ENCODE results near the gene UNKL.
"Not testable (repeated sequence)": the region's sequence is repeated elsewhere in the genome, so short reads cannot be mapped to it uniquely, and the experiment has no call there.

The UNKL gene

DNA sequence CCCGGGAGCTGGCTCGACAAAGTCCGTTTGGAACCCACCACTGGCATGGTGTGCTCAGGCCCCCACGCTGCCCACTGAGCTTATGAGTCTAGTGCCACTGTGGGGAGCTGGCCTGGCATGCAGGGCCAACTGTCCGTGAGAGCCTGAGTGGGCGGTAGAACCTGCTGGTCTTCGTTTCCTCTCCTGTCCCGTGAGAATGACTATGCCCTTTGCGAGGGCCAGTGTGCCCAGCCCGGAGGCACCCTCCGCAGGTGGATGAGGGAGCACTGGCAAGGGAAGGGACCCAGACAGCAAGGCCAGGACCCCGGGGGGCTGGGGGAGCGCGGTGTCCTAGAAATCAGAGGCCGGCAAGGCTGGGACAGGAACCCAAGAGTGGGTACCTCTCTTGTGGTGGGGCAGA lies 77.9 kb downstream of the UNKL start:
- H3K27me3 Mint-ChIP-seq, result peaks cover 8 to 37% of the 10 kb centered on the region in 2 donors
- ATAC-seq (replicated peaks), result no peak

DNA sequence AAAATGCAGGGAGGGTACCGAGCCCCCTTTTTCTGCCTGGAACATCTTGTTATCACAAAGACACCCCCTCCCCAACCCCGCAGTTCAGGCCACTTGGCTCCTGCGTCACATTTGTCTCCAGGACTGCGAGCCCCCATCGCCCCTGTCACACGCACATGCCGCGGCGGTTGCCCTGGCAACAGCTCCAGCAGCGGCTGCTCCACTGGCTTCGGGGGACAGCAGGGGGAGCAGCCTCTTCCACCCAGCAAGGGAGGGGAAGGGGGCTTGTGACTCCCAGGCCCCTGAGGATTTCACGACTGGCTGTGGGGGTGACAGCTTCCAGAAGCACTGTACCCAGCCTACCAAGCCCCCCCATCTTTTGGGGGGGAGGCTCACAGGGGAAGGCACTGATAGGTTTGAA lies 78.5 kb downstream of the UNKL start:
- no peak overlapping the region for H3K27ac Mint-ChIP-seq
- H3K4me1 Mint-ChIP-seq, result peaks cover 24 to 35% of the 10 kb centered on the region in 2 donors
- ATAC-seq (replicated peaks), result no peak

More for the DNA sequence above, 77.9 kb downstream of the UNKL start:
- H3K27ac Mint-ChIP-seq, result peak overlapping the region; percentile 14
- no peaks in the 10 kb centered on the region for H3K36me3 Mint-ChIP-seq
- no peak overlapping the region for H3K4me3 Mint-ChIP-seq
- H3K9me3 Mint-ChIP-seq, result no peaks in the 10 kb centered on the region
- DNase-seq, result no peak
- peaks cover 19 to 32% of the 10 kb centered on the region in 2 donors for H3K4me1 Mint-ChIP-seq

DNA sequence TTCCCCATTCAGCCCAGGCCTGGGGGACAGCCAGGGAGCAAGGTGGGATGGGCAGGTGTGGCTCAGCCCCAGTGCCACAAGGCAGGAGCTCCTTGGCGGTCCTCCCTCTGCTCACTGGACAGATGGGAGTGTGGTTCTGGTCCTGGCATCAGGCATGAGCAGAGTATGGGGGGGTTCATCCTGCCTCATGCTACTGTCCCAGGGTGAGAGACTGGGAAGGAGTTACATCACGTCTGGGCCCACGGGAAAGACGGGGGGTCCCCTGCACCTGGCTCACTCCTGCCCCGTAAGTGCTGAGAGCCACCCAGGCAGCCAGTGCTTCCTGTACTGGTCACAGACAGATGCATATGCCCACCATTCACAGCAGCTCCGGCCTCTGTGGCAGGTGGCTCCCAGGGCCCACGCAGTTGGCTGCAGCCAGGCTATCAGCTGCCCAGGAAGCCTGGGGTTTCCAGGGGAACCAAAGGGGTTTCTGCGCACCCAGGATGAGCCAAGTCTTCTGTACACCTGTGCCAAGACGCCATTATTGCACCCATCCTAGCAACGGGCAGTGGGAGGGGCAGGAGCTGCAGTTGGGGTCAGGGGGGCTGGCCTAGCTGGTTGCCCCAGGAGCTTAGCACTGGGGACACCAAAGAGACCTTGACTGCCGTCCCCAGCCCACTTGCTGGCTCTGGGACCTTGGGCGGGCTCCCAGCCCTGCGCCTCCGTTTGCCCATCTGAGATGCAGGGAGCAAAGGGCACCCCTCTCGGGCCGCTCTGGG lies 79.1 kb downstream of the UNKL start:
- Mint-ChIP-seq H3K4me3 (no peak overlapping the region), H3K27me3 (peaks cover 8 to 43% of the 10 kb centered on the region in 2 donors), H3K36me3 (no peaks in the 10 kb centered on the region), H3K9me3 (no peaks in the 10 kb centered on the region), H3K4me1 (peaks cover 24 to 36% of the 10 kb centered on the region in 2 donors), H3K27ac (no peak overlapping the region)
- DNase-seq, result no peak
- ATAC-seq (replicated peaks), result peak; percentile 12 to 17

More for the DNA sequence above, 78.5 kb downstream of the UNKL start:
- H3K9me3 Mint-ChIP-seq, result no peaks in the 10 kb centered on the region
- H3K36me3 Mint-ChIP-seq, result no peaks in the 10 kb centered on the region
- no peak for DNase-seq
- H3K4me3 Mint-ChIP-seq, result no peak overlapping the region
- H3K27me3 Mint-ChIP-seq, result peaks cover 8 to 43% of the 10 kb centered on the region in 2 donors

DNA sequence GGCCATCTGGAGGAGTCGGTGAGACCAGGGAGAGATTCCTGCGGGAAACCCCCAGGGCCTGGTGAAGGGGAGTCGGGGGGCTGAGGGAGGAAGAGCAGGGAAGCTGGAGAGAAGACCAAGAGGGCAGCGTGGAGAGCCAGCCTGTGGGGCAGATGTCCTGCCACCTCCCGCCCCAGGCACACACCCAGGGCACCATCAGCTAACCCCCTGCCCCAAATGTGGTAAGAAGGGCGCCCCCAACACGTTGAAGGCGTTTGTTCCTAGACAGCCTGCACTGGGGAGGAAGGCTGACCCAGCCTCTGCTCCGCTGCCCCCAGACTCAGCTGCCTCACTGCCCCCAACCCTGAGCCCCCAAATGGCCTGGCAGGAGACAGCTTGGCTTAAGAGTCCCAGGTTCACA lies 79.8 kb downstream of the UNKL start:
- Mint-ChIP-seq H3K36me3 (no peaks in the 10 kb centered on the region), H3K27ac (no peak overlapping the region), H3K27me3 (peaks cover 8 to 43% of the 10 kb centered on the region in 2 donors), H3K4me1 (peaks cover 24 to 36% of the 10 kb centered on the region in 2 donors), H3K9me3 (no peaks in the 10 kb centered on the region), H3K4me3 (no peak overlapping the region)
- no peak for ATAC-seq (replicated peaks)
- DNase-seq, result no peak

DNA sequence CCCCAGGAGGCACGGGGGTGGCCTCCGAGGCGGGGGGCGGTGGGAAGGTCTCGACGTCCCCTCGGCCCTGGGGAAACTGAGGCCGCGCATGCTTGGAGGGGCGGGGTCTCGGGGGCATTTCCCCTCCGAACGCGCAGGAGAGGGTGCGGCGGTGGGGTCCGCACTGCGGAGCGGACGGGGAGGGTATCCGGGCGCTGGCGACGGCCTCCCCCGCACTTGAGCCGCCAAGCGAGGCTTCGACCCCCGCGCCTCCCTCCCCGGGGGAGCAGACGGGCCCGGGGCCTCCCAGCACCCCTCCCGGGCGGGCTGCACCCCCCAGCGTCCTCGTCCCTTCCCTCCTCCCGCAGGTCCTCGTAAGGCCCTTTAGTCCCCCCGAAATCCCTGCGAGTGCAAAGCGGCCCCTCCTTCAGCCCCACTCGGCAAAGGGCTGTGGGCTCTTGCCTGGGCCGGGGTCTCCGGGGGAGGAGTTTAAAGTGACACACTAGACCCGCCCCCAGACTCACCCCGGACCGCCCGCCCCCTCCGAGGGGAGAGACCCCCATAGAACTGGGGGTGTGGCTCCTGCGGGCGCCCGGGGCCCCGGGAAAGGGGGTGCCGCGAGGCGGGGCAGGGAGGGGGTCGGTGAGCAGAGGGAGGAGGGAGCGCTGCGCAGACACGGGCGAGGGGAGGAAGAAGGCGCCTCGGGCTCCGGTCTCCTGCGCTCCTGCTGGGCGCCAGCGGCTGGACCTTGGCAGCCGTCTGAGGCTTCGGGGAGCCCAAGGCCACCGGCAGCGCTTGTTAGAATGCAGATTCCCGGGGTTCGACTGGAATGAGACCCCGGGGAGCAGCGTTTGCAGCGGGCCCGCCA lies 80.4 kb downstream of the UNKL start:
- Mint-ChIP-seq H3K36me3 (no peaks in the 10 kb centered on the region), H3K9me3 (no peaks in the 10 kb centered on the region), H3K4me3 (peak overlapping the region in 1 of 2 donors; percentile 25), H3K4me1 (peaks cover 24 to 36% of the 10 kb centered on the region in 2 donors), H3K27me3 (peaks cover 8 to 43% of the 10 kb centered on the region in 2 donors), H3K27ac (no peak overlapping the region)
- DNase-seq, result no peak
- ATAC-seq (replicated peaks), result no peak

DNA sequence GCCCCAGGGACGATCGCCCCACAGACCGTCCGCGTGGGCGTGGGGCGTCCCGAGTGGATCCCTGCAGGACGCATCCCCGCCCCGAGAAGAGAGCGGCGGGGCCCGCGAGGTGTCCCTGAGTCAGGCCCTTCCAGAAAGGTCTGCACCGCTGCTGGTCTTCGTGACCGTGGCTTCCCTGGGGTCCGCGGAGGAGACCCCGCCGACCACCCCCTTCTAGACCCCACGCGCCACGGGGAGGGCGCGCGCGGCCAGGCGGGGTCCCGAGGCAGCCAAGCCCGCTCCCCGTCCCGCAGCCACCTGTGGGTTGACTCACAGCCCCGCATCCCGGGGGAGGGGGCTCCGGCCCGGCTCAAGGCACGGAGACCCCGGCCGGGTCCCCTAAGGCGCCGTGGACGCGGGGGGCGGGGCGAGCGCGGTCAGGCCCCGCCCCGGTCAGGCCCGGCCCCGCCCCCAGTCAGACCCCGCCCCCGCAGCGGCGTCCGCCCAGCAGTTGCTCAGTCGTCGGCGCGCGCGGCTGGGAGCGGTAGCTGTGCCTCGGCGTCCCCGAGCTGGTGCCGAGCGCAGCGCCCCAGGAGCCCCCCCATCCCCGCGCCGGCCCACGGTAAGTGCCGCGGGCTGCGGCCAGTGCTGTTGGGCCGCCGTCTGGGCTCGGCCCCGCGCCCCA lies 81.2 kb downstream of the UNKL start, which contains the start of gene BAIAP3:
Gene BAIAP3, plus strand, starts transcription at position 497 of the 664 bp plus-strand sequence. CDS start 4,905 bp downstream, outside the sequence.
- H3K27me3 Mint-ChIP-seq, result peaks cover 8 to 43% of the 10 kb centered on the region in 2 donors
- peak within 1 kb of the TSS; percentile 75 for H3K4me3 Mint-ChIP-seq
- H3K27ac Mint-ChIP-seq, result peak within 1 kb of the TSS; percentile 91
- no peaks in the 10 kb centered on the region for H3K9me3 Mint-ChIP-seq
- DNase-seq (no peak), ATAC-seq (replicated peaks) (peak; percentile 45 to 60)
- peaks cover 24 to 36% of the 10 kb centered on the region in 2 donors for H3K4me1 Mint-ChIP-seq
- H3K36me3 Mint-ChIP-seq, result no peaks in the 10 kb centered on the region

DNA sequence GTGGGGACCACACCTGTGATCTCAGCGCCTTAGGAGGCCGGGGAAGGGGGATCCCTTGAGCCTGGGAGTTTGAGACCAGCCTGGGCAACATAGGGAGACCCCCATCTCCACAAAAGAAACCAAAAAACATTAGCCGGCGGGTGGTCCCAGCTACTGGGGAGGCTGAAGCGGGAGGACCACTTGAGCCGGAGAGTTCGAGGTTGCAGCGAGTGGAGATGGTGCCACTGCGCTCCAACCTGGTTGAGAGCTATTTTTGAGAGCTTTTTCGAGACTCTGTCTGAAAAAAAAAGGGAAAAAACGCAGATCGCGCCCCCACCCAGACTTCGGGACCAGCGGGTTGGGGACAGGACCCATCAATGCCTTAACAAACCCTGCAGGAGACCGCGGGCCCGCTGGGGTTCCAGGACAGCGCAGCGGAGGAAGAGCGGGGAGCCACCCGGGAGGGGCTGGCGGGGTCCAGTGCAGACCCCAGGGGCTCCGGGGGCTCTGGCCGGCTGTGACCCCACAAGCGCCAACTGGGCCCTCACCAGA lies 81.8 kb downstream of the UNKL start:
- Mint-ChIP-seq H3K4me3 (peak overlapping the region; percentile 75), H3K4me1 (peaks cover 24 to 36% of the 10 kb centered on the region in 2 donors), H3K36me3 (no peaks in the 10 kb centered on the region), H3K27ac (peak overlapping the region; percentile 91), H3K9me3 (no peaks in the 10 kb centered on the region), H3K27me3 (peaks cover 8 to 43% of the 10 kb centered on the region in 2 donors)
- DNase-seq, result no peak
- ATAC-seq (replicated peaks), result no peak

DNA sequence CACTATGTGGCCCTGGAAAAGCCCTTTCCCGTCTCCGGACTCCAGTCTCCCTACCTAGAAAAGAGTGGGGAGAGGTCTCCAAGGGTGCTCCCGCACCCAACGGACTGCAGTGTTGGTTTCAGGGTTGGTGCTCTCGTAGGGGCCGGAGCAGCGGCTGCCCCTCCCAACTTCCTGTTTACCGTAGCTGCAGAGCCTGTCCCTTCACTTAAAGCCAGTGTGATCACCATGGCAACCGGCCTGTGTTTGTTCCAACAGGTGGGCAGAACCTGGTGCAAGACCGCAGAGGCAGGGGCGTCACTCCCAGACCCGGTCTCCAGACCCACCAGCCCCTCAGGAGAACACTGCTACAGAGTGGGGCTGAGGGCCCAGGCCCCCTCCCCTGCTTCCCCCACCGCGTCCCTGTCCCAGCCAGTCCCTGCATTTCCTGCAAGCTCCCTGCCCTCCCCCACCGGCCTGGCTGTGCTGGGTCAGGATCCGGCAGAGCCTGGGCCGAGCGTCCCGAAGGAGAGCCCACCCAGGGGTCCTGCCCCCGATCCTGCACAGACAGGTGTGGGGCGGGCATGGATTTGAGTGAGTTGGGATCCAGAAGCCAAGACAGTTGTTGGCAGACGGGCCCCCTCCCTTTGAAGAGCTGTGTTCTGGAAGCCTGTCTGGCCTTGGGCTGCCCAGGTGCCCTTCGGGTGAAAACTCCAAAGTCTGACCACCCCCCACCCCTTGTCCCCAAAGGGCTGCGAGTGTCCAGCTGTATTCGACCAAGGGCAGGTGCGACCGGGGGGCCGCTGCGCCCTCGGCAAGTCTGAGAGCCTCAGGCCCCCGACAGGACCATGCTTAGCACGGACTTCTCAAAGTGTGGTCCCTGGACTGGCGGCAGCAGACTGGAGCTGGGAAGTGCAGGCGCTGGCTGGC lies 82.5 kb downstream of the UNKL start:
- peaks cover 8 to 43% of the 10 kb centered on the region in 2 donors for H3K27me3 Mint-ChIP-seq
- H3K4me1 Mint-ChIP-seq, result peaks cover 24 to 36% of the 10 kb centered on the region in 2 donors
- ATAC-seq (replicated peaks), result peak; percentile 69 to 76
- H3K36me3 Mint-ChIP-seq, result no peaks in the 10 kb centered on the region
- peak; percentile 64 for DNase-seq
- peak overlapping the region; percentile 91 for H3K27ac Mint-ChIP-seq
- H3K4me3 Mint-ChIP-seq, result peak overlapping the region; percentile 75
- no peaks in the 10 kb centered on the region for H3K9me3 Mint-ChIP-seq

DNA sequence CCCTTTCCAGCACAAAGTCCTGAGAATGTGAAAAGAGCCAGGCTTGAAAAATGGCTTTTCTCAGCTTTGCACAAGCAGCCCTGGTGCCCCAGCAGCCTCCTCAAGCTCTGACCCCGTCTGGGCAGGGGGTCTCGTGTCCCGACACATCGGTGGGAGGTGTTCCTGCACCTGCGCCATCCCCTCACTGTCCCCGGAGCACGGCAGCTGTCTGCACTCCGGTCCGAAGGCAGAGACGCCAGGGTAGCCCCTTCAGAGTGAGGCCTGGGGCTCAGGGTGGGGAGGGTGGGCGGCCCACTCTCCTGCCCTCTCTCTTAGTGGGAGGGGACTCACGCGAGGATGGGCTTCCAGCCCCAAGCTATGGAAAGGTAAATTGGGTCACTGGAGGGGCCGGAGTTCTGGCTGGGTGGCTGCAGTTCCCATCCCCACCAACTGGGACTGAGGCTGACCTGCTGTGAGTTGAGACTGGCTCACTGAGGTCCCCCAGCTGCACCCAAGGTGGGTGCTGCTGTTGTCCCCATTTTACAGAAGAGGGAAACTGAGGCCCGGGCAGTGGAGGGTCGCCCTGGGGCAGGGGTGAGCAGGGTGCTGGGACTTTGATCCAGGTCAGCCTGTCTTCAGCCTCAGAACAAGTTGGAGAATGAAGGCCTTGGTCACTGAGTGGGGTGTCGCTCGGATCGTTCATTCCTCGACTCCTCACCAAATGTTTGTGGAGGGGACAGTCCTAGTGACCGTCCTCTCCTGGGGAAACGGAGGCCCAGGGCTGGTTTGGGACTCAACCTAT lies 83.4 kb downstream of the UNKL start:
- Mint-ChIP-seq H3K36me3 (no peaks in the 10 kb centered on the region), H3K27ac (peak overlapping the region; percentile 69), H3K4me1 (peaks cover 21 to 36% of the 10 kb centered on the region in 2 donors), H3K9me3 (no peaks in the 10 kb centered on the region), H3K27me3 (peaks cover 8 to 37% of the 10 kb centered on the region in 2 donors), H3K4me3 (peak overlapping the region; percentile 52 to 75)
- ATAC-seq (replicated peaks), result no peak
- DNase-seq, result no peak

DNA sequence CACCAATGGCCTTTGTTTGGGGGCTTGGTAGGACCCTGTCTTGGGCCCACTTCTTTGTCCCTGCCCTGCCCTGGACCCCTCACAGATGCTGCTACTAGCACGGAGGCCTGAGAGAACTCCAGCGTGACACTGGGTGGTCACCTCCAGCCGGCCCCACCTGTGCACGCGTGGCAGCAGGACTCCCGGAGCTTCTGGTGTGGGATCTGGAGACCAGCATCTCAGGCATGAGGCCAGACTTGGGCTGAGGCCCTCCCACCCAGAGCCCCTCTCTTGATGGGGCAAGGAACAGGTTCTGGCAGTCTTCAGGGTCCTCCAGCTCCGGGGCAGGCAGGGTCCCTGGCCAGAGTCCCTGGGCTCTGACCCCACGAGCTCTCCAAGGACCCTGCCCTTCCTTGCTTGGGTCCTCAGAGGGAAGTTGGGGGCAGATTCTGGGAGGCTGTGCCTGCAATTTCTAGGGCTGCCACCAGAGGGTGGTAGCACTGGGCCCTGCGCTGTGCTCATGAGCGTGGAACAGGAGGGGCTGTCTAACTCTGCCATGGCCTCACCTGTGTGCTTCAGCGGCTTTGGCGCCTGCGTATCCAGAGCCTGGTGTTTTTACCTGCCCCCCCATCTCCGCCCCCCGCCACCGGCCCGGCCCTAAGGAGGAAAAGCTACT lies 84.1 kb downstream of the UNKL start:
- no peak overlapping the region for H3K27ac Mint-ChIP-seq

DNA sequence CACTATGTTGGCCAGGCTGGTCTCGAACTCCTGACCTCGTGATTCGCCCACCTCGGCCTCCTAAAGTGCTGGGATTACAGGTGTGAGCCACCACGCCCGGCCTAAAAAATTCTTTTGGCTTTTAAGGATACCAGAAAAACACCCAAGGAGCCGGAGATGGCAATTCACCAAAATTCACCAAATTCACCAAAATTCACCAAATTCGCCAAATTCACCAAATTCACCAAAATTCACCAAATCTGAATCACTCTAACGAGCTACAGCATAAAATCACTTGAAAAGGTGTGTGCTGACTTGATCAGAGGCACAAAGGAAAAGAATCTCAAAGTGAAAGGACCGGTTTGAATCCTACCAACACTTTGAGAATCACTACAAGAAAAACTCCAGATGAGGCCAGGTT lies 85.5 kb downstream of the UNKL start:
- H3K27ac Mint-ChIP-seq; H3K4me3 Mint-ChIP-seq; H3K36me3 Mint-ChIP-seq; DNase-seq; ATAC-seq (replicated peaks); H3K9me3 Mint-ChIP-seq: not testable (repeated sequence)
- H3K4me1 Mint-ChIP-seq, result peaks cover 13 to 21% of the 10 kb centered on the region in 2 donors
- H3K27me3 Mint-ChIP-seq, result peaks cover 5 to 18% of the 10 kb centered on the region in 2 donors

More for the DNA sequence above, 84.1 kb downstream of the UNKL start:
- H3K4me1 Mint-ChIP-seq, result peaks cover 20 to 34% of the 10 kb centered on the region in 2 donors
- H3K4me3 Mint-ChIP-seq, result no peak overlapping the region
- DNase-seq, result no peak
- no peaks in the 10 kb centered on the region for H3K9me3 Mint-ChIP-seq
- H3K36me3 Mint-ChIP-seq, result peaks cover 0 to 2% of the 10 kb centered on the region in 2 donors
- H3K27me3 Mint-ChIP-seq, result peaks cover 8 to 30% of the 10 kb centered on the region in 2 donors
- ATAC-seq (replicated peaks), result no peak

DNA sequence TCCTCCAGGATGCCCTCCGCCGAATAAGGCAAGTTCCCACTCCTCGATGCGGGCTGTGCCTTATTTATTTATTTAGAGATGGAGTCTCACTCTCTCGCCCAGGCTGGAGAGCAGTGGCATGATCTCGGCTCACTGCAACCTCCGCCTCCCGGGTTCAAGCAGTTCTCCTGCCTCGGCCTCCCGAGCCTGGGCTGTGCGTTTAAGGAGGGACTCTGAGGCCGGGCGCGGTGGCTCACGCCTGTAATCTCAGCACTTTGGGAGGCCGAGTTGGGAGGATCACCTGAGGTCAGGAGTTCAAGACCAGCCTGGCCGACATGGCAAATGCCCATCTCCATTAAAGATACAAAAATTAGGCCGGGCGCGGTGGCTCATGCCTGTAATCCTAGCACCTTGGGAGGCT lies 86.4 kb downstream of the UNKL start:
- Mint-ChIP-seq H3K4me1 (peaks cover 13 to 21% of the 10 kb centered on the region in 2 donors), H3K27me3 (peaks cover 5 to 18% of the 10 kb centered on the region in 2 donors)
- not testable (repeated sequence) for H3K4me3 Mint-ChIP-seq

More for the DNA sequence above, 86.4 kb downstream of the UNKL start:
- H3K9me3 Mint-ChIP-seq; ATAC-seq (replicated peaks); H3K27ac Mint-ChIP-seq; DNase-seq: not testable (repeated sequence)
- H3K36me3 Mint-ChIP-seq, result peaks cover 14 to 16% of the 10 kb centered on the region in 2 donors
